Ishikawa (cell line): ENCODE data around the gene RIMS1.

ENCODE experiments used
- CEBPB ChIP-seq: IDR thresholded peaks from 2 replicates; pipeline ENCODE4 v1.6.1; 2012
- CREB1 ChIP-seq: IDR thresholded peaks from 2 replicates; pipeline ENCODE4 v1.6.1; 2012; ENCODE audit warnings: low read depth
- EGR1 ChIP-seq: IDR thresholded peaks from 2 replicates; pipeline ENCODE4 v1.6.1; 2012
- EP300 ChIP-seq: IDR thresholded peaks from 2 replicates; pipeline ENCODE4 v1.6.1; 2012; ENCODE audit warnings: borderline replicate concordance
- FOXM1 ChIP-seq: IDR thresholded peaks from 2 replicates; pipeline ENCODE4 v1.6.1; 2012; ENCODE audit warnings: low read depth, borderline replicate concordance
- NFIC ChIP-seq: IDR thresholded peaks from 2 replicates; pipeline ENCODE4 v1.6.1; 2012
- RAD21 ChIP-seq: IDR thresholded peaks from 2 replicates; pipeline ENCODE4 v1.6.1; 2012; ENCODE audit warnings: low read depth
- REST ChIP-seq: IDR thresholded peaks from 2 replicates; pipeline ENCODE4 v1.6.1; 2012; ENCODE audit warnings: low read depth, mild to moderate bottlenecking
- TAF1 ChIP-seq: IDR thresholded peaks from 2 replicates; pipeline ENCODE4 v1.6.1; 2012; ENCODE audit warnings: low read depth, mild to moderate bottlenecking
- TCF12 ChIP-seq: IDR thresholded peaks from 2 replicates; pipeline ENCODE4 v1.6.1; 2012; ENCODE audit warnings: low read depth
- TEAD4 ChIP-seq: IDR thresholded peaks from 2 replicates; pipeline ENCODE4 v1.6.1; 2012
- YY1 ChIP-seq: IDR thresholded peaks from 2 replicates; pipeline ENCODE4 v1.6.1; 2012; ENCODE audit warnings: low read depth
- ZBTB7A ChIP-seq: IDR thresholded peaks from 2 replicates; pipeline ENCODE4 v1.6.1; 2012; ENCODE audit warnings: low read depth
- TF ChIP-seq, protein P1 (sequence below): IDR thresholded peaks from 2 replicates; pipeline ENCODE4 v1.6.1; 2012

GRCh38 chr6:72286911-72287311, 400.6 kb downstream of the RIMS1 start:
- TF ChIP-seq REST (no peak), YY1 (no peak), TAF1 (no peak), ZBTB7A (no peak), NFIC (no peak), FOXM1 (no peak), EP300 (no peak), TCF12 (no peak), RAD21 (no peak), CREB1 (no peak), CEBPB (no peak), TEAD4 (no peak), EGR1 (no peak)
- TF ChIP-seq, protein P1, sequence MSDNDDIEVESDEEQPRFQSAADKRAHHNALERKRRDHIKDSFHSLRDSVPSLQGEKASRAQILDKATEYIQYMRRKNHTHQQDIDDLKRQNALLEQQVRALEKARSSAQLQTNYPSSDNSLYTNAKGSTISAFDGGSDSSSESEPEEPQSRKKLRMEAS = no peak
